ENCODE results near the gene FMR1NB.

FMR1NB gene

DNA sequence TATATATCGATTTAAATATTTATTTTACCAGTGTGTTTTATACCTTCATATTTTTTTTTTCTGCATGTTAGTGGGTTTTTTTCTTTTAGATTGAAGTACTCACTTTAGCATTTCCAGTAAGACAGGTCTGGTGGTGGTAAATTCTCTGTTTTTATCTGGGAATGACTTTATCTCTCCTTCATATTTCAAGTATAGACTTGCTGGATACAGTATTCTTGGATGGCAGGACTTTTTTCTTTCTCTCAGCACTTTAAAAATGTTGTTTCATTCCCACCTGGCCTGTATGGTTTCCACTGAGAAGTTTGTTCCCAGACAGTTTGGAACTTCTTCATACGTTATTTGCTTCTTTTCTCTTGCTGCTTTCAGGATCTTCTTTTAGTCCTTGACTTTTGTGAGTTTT is 86.1 kb downstream of the FMR1NB start:
- Histone ChIP-seq H3K9me3 (ENCODE audit: control insufficient read depth, low read length) (no peaks in the 10 kb centered on the region), H3K4me3 (ENCODE audit: insufficient read depth, low read depth, low read length, poor library complexity, severe bottlenecking) (no peak overlapping the region), H3K27ac (ENCODE audit: insufficient read depth, low read length, poor library complexity, severe bottlenecking) (no peak overlapping the region), H3K27me3 (replicated peaks; ENCODE audit: control insufficient read depth, insufficient read depth, low read length, poor library complexity, severe bottlenecking) (no peaks in the 10 kb centered on the region), H3K36me3 (ENCODE audit: control insufficient read depth, insufficient read depth, low read length) (no peaks in the 10 kb centered on the region), H3K4me1 (ENCODE audit: control insufficient read depth, insufficient read depth, low read length, poor library complexity, severe bottlenecking) (no peaks in the 10 kb centered on the region)
- no peak for DNase-seq

DNA sequence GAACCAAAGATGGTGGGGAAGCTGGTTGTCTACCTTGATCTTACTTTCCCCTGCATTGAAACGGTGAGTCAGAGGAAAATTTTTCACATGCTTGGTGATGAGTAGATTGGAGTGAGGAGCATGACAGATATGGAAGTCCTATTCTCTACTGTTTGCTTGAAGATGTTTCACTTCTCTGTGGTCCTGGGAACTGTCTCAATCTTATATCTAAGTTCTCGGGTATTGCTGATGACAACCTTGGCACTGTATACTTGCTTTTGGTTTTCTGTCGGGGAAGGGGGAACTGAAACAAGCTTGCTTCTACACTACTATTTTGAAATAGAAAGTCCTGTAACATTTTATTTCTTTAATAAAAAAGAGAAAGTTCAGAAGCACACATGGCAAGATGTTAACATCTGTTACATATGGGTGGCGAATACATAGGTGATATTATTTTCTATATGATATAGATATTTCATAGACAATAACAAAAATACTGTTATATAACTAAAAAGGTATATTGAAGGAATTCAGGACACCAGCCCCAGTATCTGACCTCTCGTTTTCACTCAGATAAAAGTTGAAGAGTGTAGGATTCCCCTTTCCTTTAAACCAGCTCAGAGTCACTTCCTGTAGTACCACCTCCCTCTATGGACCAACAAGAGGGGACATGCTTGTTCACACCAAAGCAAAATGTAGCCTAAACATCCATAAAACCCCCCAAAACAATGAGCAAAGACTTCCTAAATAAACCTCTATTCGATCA is 88.8 kb downstream of the FMR1NB start:
- H3K36me3 ChIP-seq (ENCODE audit: control insufficient read depth, insufficient read depth, low read length): no peaks in the 10 kb centered on the region
- no peaks in the 10 kb centered on the region for H3K9me3 ChIP-seq (ENCODE audit: control insufficient read depth, low read length)
- no peak overlapping the region for H3K27ac ChIP-seq (ENCODE audit: insufficient read depth, low read length, poor library complexity, severe bottlenecking)
- H3K4me3 ChIP-seq (ENCODE audit: insufficient read depth, low read depth, low read length, poor library complexity, severe bottlenecking): no peak overlapping the region
- no peaks in the 10 kb centered on the region for H3K27me3 ChIP-seq (replicated peaks; ENCODE audit: control insufficient read depth, insufficient read depth, low read length, poor library complexity, severe bottlenecking)
- no peaks in the 10 kb centered on the region for H3K4me1 ChIP-seq (ENCODE audit: control insufficient read depth, insufficient read depth, low read length, poor library complexity, severe bottlenecking)
- no peak for DNase-seq

- H3K36me3 ChIP-seq (ENCODE audit: control insufficient read depth, insufficient read depth, low read length): no peaks in the 10 kb centered on the region
These were observed 89.4 kb downstream of the FMR1NB start for GRCh38 chrX:148070504-148070877.

More at GRCh38 chrX:148070504-148070877, 89.4 kb downstream of the FMR1NB start:
- H3K27me3 ChIP-seq (replicated peaks; ENCODE audit: control insufficient read depth, insufficient read depth, low read length, poor library complexity, severe bottlenecking): no peaks in the 10 kb centered on the region
- no peak for DNase-seq
- H3K27ac ChIP-seq (ENCODE audit: insufficient read depth, low read length, poor library complexity, severe bottlenecking): no peak overlapping the region
- no peaks in the 10 kb centered on the region for H3K4me1 ChIP-seq (ENCODE audit: control insufficient read depth, insufficient read depth, low read length, poor library complexity, severe bottlenecking)
- no peaks in the 10 kb centered on the region for H3K9me3 ChIP-seq (ENCODE audit: control insufficient read depth, low read length)
- H3K4me3 ChIP-seq (ENCODE audit: insufficient read depth, low read depth, low read length, poor library complexity, severe bottlenecking): no peak overlapping the region

All from effector memory CD4-positive, alpha-beta T cell (primary cell).